Measurements from ENCODE around the gene SH3RF2. TPM values are rescaled to one million over a fixed set of nuclear protein-coding genes. Genes with fewer than 3 reads are reported as not detected.

The SH3RF2 gene
- total RNA-seq, 1 donor from 2014 or later: 1.6 TPM

GRCh38 chr5:146039420-146039819, 103.0 kb downstream of the SH3RF2 start:
- DNase-seq (ENCODE audit: low spot score): no peak

GRCh38 chr5:146040527-146040926, 104.1 kb downstream of the SH3RF2 start:
- DNase-seq (ENCODE audit: low spot score): no peak

- DNase-seq (ENCODE audit: low spot score): no peak
These were observed 104.9 kb downstream of the SH3RF2 start for GRCh38 chr5:146041180-146041789.

- DNase-seq (ENCODE audit: low spot score): no peak
These were observed 106.4 kb downstream of the SH3RF2 start for GRCh38 chr5:146042628-146043279.

- DNase-seq (ENCODE audit: low spot score): no peak
These were observed 107.3 kb downstream of the SH3RF2 start for GRCh38 chr5:146043722-146044121.

- DNase-seq (ENCODE audit: low spot score): no peak
These were observed 111.0 kb downstream of the SH3RF2 start for GRCh38 chr5:146047396-146047795.

GRCh38 chr5:146048994-146049703, 112.8 kb downstream of the SH3RF2 start:
- no peak for DNase-seq (ENCODE audit: low spot score)

- DNase-seq (ENCODE audit: low spot score): no peak
These were observed 113.3 kb downstream of the SH3RF2 start for GRCh38 chr5:146049704-146050026.

GRCh38 chr5:146050086-146050485, 113.7 kb downstream of the SH3RF2 start:
- no peak for DNase-seq (ENCODE audit: low spot score)

- no peak for DNase-seq (ENCODE audit: low spot score)
These were observed 115.3 kb downstream of the SH3RF2 start for GRCh38 chr5:146051678-146052077.

- DNase-seq (ENCODE audit: low spot score): no peak
These were observed 116.4 kb downstream of the SH3RF2 start for GRCh38 chr5:146052780-146053179.

GRCh38 chr5:146055432-146055831, 119.1 kb downstream of the SH3RF2 start:
- no peak for DNase-seq (ENCODE audit: low spot score)

- DNase-seq (ENCODE audit: low spot score): no peak
These were observed 123.3 kb downstream of the SH3RF2 start for GRCh38 chr5:146059460-146060220.

- no peak for DNase-seq (ENCODE audit: low spot score)
These were observed 123.8 kb downstream of the SH3RF2 start for GRCh38 chr5:146060221-146060585.

GRCh38 chr5:146066968-146067367, 130.6 kb downstream of the SH3RF2 start:
- no peak for DNase-seq (ENCODE audit: low spot score)

GRCh38 chr5:146068206-146068605, 131.8 kb downstream of the SH3RF2 start:
- DNase-seq (ENCODE audit: low spot score): no peak

GRCh38 chr5:146068977-146069779, 132.8 kb downstream of the SH3RF2 start:
- DNase-seq (ENCODE audit: low spot score): no peak

GRCh38 chr5:146069780-146070099, 133.4 kb downstream of the SH3RF2 start:
- no peak for DNase-seq (ENCODE audit: low spot score)

- DNase-seq (ENCODE audit: low spot score): no peak
These were observed 134.4 kb downstream of the SH3RF2 start for GRCh38 chr5:146070746-146071145.

- DNase-seq (ENCODE audit: low spot score): no peak
These were observed 134.8 kb downstream of the SH3RF2 start for GRCh38 chr5:146071171-146071570.

- DNase-seq (ENCODE audit: low spot score): no peak
These were observed 136.2 kb downstream of the SH3RF2 start for GRCh38 chr5:146072595-146072994.
